ENCODE data around the gene TRIM16.
A peak's percentile ranks its signal among the peaks of the same experiment; 100 is the strongest.
"Not testable (repeated sequence)": the region's sequence is repeated elsewhere in the genome, so short reads cannot be mapped to it uniquely, and the experiment has no call there.

TRIM16 gene

DNA sequence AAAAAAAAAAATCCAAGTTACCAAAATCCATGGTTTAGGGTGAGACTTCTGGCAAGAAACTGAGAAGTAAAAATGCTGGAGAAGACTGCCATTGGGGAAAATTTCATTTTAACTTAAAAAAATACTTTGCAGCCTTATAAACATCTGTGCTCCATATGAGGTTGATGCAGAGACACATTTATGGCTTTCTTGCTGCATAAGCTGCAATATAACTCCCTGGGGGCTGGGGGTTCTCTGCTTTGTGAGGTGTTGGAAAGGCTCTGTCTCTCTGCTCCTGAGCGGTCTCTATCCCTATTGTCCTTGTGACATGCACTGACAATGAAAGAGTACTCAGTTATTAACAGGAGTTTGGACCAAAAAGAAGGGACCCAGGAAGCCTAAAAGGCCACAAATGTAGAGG lies 71.0 kb downstream of the TRIM16 start:
- not testable (repeated sequence) for DNase-seq

DNA sequence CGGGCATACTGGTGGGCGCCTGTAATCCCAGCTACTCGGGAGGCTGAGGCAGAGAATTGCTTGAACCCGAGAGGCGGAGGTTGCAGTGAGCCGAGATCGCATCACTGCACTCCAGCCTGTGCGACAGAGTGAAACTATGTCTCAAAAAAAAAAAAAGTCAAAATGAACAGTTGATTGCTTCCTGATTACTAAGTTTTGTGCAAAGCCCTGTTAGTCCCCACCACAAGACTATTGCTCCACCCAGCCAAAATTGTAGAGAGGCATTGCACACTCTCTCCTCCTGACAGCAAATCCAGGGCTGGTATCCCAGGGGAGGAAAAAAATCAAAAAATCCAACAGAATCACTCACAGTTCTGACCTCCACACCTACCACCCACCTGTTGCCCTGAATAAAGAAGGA lies 91.2 kb downstream of the TRIM16 start:
- DNase-seq = not testable (repeated sequence)

DNA sequence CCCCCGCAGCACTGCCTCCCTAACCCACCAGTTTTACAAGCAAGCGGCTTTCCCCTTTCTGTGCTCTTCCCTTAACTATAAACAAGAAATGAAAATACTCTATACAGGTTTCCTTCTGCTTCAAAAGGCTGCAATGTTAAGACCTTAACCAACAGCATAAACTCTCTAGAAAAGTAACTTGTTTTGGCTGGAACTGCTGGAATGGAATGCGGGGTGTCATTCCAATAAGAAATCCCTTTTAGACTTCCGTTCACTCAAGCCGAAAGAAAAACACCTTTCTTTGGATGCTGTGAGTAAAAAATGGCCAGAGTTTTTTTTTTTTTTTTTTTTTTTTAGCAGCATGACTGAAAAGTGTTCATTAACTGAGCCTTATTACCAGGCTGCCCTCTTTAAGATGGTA lies 92.1 kb downstream of the TRIM16 start:
- DNase-seq = not testable (repeated sequence)

DNA sequence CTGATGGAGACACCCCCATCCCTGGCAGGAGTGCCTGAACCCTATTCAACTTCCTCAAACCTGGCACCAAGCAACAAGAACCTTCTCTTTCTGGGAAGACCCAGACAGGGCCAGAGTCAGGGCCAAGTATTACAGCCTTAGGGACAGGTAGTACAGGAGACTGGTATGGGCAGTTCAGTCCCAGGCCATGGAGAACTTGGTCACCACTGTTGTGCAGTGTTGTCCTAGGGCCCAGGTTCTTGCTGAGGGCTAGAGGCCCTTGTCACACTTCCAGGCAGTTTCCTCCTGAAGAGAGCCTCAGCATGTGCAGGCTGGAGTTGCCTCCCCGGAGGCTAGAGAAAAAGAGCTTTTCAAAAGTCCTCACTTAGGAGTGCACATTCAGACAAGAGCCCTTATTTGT lies 93.3 kb downstream of the TRIM16 start:
- DNase-seq = not testable (repeated sequence)

DNA sequence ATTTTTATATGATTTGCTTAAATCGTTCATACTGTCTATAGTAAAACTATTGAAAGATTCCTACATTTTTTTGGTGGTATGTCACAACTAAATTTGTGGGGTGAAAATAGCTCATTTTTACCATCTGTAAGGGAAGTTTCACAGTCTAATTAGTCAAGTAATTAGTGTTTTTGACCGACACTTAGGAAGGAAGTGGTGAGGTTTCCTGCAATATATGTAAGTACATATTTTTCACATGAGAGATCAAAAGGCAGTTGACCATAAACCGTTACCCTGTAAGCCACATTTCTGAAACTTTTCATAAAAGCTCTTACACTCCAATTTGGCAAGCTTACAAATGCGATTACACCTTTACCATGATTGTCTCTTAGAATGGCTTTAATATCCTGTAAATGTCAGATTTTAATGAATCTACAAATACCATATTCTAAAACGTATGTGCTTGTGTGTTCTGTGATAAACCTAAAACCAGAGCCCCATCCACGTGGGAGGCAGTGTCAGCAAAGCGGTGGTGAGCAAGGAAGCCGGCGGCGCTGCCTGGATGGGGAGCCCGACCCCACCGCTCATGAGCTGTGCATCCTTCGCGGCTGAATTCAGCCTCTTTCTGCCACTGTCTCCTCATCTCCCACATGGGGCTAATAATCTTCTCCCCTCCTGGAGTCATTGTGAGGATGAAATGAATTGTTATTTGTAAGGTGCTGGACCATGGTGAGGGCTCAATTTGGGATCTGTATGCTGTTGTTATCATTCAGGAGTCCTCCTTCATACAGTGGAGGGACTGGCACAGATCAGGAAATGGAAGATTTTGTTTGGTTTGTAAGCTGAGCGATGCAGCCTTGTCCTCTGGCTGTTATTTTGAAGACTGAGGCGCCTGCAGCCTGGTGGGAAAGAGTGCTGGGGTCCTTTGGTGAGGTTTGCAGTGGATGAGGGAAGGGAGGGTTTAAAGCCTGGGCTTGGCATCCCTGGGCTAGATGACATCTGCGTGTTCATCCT lies 94.3 kb downstream of the TRIM16 start:
- DNase-seq = peak; percentile 3 to 18

DNA sequence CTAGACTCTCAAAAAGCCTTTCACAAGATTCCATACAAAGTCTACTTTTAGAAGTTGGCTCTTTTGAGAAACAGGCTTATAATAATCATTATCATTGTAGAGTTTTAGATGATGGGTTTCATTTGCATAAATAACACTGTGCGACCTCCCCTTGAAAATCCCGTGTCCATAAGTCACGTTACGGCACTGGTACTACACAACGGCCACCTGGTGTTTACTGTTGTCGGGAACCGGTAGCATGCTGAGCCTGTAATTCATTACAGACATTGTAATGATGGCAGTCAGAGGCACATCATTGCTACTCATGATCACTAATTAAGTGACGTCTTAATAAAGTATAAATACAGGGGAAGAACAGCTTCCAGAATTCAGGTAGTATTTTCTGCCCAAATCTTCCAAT lies 96.1 kb downstream of the TRIM16 start:
- not testable (repeated sequence) for DNase-seq

DNA sequence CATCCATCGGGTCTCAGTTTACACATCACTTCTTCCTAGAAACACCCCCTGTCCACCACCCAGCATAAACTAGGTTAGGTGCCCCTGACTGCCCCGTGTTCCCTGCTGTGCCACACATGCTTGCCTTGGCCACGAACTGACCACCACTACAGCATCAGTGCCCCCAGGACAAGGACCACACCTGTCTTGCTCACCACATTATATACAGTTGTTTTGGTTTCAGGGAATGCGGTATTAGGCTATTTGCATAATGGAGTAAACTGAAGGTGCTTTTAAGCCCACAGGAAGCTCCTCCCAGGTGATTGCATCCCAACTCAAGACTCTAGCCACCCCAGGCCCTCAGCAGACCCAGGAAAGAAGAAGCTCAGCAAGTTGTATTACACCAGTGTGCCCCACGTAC lies 100.8 kb downstream of the TRIM16 start:
- not testable (repeated sequence) for DNase-seq

DNA sequence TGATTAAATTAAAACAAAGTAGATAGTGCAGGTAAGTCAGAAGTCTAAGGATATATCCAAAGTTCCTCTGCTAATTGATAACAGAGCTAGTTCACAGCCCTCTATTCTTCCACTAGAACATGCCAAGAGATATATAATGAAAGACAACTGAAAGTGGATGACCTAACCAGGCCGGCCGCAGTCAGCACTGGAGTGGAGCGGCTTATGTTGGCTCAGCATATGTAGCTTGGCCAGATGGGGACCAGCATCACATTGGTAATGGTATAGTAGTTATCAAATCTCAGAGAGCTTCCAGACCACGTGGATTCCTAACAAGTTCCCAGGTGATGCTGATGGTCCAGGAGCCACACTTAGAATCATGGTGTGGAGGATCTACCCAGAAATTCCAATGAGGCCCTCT lies 102.6 kb downstream of the TRIM16 start:
- DNase-seq = not testable (repeated sequence)

All from stimulated activated CD4-positive, alpha-beta T cell treated with anti-CD3 and anti-CD28 coated beads, Interleukin-2, amount 100 ng/mL, for 48 hours (primary cell).